GM19240 (cell line): ENCODE results near the gene MRPL37.
"Not testable (repeated sequence)": the region's sequence is repeated elsewhere in the genome, so short reads cannot be mapped to it uniquely, and the experiment has no call there.

Experiments
- DNase-seq: peaks from one replicate; pipeline ENCODE4 v3.0.0; 2011; ENCODE audit warnings: low spot score; ENCODE audit not compliant: insufficient read length

Gene MRPL37

DNA sequence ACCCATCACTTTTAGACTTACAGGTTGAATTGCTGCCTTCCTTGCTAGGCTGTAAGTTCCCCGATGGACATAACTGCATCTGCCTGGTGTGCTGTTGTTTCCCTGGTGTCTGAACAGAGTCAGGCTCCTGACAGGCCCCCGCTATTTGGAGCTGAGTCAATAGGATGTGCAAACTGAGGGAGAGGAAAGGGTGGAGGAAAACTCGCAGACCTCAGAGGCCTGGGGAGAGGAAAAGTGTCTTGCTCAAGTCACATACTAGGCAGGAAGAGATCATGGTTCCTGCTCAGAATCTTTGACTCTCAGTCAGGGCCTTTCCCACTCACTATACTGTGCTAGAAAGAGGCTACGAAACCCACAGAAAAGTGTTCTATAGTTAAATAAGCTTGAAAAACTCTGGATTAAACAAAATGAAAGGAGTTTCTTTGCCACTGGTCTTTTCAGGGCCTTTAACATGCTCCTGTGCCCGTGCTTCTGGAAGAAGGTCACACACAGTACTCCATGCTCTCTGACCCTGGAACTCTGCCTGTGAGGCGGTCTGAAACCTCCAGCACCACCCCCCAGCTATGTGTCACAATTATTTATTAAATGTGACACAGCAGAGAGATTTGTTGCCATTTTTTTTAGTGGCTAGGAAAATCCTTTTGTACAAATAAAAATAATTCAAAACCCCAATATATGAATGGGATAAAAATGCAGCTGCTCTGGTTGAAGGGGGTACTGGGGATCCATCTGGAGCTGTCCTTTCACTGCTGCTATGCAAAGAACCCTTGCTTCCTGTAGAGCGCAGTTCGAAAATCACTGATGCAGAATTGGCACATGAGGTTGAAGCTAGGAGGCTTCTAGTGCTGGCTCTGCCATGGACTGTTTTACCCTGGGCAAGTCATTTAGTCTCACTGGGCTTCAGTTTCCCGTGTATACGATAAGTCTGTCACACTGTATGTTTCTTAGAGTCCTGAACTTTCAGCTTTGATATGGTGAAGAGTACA is 27.1 kb upstream of the MRPL37 start:
- DNase-seq: no peak

DNA sequence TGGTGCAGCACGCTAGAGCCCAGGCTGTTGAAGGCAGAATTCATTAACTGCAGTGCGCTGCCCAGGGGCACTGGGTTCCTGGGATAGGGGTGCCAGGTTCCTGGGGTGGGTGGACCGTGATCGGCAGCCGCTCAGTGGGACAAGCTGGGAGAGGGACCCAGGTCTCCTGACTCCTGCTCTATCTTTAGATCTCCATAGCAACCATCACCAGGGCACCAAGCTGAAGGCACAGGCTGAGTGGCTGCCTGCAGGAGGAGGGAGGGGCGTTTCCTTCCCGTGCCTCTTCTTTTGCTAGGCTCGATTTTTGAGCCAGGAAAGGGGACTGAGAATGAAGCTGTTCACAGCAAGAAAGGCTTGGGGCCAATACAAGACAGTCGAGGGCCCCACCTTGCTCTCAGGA is 26.3 kb upstream of the MRPL37 start:
- no peak for DNase-seq

DNA sequence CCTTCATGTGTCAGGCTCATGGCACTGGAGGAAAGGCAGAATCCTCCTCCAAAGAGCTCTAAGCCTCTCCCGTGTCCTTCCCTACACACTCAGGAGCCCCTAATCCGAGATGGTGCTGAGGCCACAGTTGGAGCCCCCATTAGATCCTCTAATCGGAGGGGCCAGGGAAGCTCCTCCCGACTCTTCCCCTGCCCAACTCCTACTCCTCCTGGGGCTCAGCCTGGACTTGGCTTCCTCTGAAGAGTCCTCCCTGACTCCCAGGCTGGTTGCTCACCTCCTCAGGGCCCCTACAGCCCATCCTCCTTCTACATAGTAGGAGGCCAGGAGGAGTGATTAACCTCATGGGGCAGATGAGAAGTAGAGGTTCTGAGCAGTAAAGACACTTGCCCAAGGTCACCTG is 25.9 kb upstream of the MRPL37 start:
- no peak for DNase-seq

DNA sequence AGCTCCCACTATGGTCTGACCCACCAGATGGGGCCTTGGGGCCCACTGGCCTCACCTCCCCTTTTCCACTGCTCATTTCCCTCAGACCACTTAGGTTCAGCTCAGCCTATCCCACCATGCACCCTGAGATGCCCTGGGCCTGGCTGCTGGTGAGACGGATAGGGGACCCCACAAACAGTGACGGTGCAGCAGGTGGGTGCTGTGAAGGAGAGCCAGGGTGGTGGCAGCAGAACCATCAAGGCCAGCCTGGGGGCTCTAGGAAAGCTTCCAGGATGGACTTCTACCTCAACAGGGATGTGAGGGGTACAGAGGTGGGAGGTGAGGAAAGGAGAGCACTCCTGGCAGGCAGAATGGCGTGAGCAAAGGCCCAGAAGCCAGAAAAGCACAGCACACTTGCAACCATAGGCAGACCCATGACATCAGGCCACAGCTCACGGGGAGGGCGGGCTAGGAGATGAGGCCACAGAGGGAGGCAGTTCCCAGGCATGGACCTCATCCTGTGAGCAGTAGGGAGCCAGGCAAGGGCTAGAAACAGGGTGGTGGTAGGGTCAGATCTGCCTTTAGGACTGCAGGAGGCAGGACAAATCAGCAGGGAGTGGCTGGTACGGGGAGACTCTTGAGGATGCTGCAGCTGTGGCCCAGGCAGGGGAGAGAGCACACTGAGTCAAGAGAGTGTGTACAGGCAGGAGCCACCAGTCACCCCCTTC is 23.2 kb upstream of the MRPL37 start:
- no peak for DNase-seq

DNA sequence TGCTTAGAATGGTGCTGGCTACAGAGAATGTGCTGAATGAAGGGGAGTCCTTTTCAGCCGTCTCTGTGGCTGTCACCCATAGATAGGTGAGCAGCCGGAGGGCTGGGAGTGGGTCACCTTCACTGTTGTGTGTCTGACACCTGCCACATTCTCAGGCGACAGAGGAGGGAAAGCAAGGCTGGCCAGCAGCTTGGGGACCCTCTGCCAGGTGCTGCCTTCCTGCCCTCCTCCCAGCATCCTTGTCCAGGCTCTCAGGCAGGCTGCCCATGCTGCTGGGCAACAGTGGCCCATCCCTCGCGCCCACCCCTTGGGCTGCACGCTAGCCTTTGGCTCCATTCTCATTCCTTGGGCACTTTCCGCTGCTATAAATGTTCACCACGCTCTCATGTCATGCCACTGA is 22.2 kb upstream of the MRPL37 start:
- no peak for DNase-seq

DNA sequence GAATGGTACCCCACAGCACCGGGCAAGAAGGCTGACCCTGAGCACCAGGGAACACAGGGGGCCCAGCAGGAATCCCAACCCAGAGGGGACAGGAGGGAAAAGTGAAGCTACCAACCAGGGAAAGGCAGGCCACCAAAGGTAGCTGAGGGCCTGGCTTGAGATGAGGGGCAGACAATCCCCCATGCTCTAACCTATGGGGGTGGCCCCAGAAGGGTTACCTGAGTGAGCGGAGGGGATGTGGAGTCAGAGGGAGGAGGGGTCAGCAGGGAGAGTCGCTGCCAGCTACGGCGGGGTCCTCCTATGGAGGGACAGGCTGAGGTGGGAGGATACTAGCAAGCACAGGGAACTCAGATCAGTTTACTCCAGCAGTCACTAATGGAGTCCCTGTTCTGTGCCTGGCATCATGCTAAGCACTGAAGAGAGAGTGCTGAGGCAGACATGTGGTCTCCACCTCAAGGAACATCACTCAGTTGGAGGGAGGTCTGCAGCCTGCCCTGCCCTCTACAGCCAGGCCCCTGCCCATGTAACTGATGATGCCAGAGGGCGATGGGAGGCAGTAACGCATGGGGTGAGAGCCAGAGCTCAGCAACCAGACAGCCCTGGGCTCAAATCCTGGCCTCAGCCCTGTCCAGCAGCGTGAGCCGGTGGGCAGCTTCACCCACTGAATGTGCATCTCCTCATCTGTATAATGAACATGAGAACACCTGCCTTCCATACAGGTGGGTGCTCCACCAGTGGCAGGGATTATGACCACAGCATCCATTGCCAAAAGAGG is 21.5 kb upstream of the MRPL37 start:
- no peak for DNase-seq

DNA sequence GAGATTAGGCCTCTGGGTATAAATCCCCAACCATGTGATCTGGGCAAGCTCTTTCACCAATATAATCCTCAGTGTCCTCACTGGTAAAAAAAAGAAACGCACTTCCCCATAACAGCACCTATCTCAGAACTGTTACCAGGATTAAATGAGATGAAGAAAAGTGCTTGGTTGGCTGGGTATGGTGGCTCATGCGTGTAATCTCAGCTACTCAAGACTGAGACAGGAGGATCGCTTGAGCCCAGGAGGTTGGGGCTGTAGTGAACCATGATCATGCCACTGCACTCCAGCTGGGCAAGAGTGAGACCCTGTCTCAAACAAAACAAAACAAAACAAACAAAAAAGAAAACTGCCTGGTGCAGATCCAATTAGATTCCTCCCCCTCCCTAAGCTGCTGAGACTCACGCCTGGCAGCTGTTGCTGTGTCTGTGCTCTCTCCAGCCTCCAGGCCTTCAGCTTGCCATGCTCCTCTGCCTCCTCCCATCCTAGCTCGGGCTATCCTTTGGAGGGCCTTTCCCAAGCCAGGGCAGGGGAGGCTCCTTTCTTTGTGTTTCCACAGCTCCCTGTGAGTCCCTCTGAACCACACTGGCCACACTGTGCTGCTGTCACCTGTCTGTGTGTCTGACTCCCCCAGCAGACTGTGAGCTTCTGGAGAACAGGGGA is 19.1 kb upstream of the MRPL37 start:
- DNase-seq: no peak

DNA sequence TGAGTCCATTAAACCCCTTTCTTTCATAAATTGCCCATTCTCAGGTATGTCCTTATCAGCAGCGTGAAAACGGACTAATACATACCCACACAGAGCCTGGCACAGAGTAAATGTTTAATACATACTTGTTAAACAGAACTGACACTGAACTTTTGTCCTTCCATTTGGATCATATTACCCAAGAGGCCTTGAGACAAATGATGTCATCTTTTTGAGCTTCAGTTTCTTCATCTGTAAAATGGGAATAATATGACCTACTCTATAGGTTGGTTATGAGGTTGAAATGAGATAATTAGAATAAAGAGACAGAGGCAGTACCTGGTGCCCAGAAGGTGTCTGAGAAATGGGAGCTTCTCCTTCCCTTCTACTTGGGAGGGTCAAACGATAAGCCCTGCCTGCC is 13.9 kb upstream of the MRPL37 start:
- no peak for DNase-seq

DNA sequence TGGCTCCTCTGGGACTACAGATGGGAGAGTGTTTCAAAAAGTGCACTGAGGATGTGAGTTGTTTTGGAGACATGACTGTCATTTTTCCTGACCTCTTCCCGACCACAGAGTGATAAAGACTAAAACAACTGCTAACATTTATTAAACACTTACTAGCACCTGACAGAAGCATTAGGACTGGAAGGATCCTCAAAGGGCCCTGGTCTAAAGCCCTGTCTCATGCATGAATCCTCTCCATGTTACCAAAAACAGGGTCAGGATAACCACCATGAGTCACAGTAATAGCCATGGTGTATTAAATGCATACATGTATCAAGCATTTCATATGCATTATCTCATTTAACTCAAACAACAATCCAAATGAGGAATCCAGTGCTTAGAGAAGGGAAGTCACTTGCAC is 11.7 kb upstream of the MRPL37 start:
- DNase-seq: no peak

DNA sequence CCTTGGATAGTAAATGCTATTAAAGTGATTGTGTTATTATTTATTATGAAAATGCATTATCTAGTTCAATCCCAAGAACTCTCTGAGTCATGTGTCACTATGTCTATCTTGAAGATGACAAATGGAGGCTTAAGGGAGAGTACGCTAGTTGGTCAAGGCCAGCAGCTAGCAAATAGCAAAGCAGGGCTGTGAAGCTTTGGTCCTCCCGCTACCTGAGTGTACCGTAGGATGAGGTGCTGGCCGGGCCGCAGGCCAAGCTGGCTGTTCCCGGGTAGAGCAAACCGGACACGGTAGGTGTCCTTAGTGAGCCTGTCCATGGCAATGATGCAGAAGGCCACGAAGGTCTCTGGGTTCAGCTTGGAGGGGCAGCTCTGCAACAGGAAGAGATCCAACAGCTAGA is 9.4 kb upstream of the MRPL37 start:
- no peak for DNase-seq

DNA sequence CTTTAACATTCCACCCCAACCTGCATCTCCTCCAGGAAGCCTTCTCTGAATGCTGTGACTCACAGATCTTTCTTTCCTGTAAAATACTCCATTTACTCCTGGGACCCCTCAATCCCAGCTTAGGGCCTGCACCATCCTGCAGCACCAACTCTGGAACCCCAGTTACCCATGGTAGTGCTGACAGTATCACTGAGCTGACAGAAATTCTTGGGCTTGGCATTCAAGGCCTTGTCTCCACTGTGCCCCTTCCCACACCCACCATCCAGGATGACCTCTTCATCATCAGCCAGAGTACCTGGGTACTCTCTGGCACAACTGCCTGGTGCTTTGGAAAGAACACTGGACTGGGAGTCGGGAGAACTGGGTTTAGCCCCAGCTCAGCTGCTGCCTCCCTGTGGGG is 8.4 kb upstream of the MRPL37 start:
- DNase-seq: no peak

DNA sequence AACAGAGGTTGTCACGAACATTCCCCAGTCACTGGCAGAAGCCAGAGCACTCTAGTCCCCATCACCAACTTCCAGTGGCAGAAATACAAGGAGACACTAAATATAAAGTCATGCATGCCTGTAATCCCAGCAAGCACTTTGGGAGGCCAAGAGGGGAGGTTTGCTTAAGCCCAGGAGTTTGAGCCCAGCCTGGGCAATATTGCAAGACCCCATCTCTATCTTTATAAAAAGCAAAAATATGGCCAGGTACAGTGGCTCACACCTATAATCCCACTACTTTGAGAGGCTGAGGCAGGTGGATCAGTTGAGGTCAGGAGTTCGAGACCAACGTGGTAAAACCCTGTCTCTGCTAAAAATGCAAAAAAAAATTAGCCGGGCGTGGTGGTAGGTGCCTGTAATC is 6.5 kb upstream of the MRPL37 start:
- DNase-seq: no peak

DNA sequence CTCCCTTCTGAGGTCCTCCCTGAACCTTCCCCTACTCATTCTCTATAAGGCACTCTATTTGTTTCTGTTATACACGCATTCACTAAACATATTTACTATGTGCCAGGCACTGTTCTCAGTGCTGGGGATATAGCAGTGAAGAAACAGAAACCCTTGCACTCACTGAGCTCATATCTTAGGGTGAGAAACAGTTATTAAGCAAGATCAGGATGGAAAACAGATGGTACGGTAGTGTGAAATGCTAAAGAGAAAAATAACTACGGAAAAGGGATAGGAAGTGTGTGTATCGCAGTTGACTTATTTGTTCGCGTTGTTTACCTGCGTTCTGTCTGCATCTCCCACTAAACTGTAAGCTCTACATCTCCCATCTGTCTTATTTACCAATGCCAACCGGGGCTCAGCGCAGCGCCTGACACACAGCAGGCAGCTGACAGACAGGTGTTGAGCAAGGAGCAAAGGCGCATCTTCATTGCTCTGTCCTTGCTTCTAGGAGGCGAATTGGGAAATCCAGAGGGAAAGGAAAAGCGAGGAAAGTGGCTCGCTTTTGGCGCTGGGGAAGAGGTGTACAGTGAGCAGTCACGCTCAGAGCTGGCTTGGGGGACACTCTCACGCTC is 709 bp upstream of the MRPL37 start:
- DNase-seq: no peak

DNA sequence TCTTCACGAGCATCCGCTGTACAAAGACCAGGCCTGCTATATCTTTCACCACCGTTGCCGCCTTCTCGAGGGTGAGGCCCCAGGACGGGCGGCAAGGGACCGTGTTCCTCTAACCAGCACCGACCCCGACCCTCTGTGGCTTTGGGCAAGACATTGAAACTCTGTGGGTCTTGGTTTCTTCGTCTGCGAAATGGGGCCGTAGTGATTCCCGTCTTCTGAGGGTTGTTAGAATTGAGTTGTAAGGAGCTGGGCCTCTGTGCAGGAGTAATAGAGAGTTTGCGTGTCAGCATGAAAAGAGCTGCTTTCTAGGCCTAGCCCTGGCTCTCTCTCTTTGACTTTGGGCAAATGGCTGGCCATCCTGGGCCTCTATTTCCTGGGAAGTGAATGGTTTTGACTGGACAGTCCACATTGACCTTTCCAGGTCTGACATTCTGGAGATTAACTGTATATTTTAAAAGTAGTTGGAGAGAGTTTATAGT is 591 bp downstream of the MRPL37 start:
- no peak for DNase-seq

DNA sequence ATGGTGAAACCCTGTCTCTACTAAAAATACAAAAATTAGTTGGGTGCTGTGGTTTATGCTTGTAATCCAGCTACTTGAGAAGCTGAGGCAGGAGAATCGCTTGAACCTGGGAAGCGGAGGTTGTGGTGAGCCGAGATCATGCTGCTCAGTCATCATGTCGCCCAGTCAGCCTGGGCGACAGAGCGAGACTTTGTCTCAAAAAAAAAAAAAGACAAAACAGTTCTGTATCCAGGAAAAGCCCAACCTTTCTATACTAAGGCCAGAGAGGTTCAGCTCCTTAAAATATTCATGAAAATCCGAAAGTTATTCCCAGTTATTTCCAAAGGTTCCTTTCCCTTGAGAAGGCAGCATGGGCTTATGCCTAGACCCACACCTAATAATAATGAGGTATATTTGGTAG is 4.2 kb downstream of the MRPL37 start:
- DNase-seq: no peak

DNA sequence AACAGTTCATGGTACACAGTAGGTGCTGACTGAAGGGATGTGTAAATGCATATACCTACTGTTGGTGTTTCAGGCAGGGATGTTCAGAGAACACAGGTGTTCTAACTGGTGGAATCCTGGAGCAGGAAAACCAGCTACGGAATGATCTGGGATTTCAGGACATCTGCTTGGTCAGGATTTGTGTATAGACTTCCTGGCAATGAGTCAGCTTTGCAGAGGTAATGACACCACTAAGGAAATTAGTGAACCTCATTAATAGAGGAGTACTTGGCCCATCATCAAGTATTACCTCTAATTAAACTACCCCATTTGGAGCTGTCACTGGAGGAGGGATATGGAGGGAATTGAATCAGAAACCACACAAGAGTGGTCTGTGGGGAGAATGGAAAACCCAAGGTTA is 7.3 kb downstream of the MRPL37 start:
- no peak for DNase-seq

DNA sequence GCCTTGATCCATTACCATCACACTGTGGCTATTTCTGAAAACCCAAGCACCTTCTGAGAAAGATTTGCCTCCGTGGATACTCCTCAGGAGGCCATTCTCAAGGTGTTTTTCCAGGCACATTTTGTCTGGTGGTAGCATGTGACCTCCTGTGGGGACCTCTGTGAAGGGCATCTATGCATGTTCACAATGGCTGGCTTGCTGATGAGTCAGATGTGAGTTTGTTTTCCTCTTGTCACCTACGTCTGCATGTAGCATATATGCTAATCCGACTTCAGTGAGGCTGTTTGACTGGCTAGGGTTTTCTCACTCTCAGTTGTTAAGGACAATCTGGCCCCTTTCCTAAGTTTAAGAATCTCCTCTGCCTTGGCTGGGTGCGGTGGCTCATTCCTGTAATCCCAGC is 7.9 kb downstream of the MRPL37 start:
- DNase-seq: not testable (repeated sequence)

DNA sequence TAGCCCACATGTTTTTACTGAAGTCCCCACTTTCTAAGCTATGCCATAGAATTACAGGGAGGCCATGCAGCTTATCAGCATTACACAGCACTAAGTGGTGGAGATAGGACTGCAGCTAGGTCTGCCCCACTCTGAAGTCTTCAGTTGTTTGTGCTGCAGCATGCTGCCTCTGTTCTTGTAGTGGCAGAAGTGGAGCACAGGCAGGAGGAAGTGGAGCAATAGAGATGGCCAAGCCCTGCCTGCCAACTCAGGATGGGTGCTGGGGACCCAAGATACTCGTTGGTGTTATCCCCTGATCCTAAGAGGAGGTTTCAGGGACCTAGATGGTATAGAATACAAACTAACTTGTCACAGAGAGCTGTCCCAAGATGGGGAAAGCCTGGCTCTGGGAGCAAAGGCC is 12.9 kb downstream of the MRPL37 start:
- no peak for DNase-seq

DNA sequence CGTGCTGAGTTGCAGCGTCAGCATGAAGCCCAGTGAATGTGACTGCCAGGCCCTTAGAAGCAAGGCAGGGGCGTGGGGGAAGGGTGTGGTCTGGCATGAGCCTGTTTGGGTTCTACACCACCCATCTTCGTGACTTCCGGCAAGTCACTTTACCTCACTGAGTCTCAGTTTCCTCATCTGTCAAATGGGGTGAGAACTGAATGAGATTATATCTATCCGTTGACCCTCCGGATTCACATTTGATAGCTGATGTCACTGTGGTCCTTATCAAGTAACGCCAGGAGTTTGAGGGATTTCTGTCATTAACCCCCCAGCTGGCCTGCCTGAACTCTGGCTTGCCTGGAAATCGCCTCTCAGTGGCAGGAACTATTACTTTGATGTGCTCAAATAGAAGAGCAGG is 15.6 kb downstream of the MRPL37 start:
- no peak for DNase-seq

DNA sequence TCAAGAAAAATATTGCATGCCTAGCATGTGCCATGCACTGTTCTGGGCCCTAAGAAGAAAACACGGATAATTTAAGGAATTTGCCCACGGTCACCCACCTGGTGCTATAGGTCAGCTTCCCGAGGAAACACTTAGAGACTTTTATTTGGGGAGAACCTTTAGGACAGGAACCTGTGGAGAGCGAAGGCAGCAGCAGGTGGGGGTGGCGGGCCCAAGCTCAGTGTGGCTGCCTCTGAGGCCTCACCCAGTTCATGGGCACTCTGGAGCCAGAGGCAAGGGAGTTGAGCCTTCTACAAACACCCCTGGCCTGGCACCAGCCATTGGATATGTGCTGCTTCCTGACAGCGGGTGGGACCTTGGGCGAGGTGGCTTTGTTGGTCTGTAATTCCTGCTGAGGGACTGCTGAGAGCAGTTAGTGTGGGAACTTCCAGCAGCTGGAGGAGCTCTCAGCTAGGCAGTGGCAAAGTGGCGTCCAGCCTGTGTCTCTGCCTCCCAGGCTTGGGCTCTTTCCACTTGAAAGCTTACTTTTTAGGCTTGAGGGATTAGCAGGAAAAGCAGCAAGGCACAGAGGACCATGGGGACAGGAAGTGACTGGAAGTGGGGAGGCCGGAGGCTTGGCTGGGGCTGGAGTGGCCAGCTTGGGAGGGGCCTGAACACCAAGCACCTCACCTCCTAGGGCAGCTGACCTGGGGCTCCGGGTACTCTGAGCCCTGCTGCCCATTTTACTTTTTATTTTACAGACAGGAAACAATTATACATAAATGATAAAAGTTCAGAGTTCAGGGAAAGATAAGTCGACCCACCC is 19.1 kb downstream of the MRPL37 start:
- no peak for DNase-seq
